NCI-H748 treated with DMSO at 0.1 percent for 48 hours (cell line): Measurements from ENCODE around the gene PANK4.

Experiments used
- DNase-seq: peaks from one replicate; lab custom pipeline; 2025; lab: John Stamatoyannopoulos, UW

The PANK4 gene

GRCh38 chr1:2476061-2476999 lies 50.1 kb downstream of the PANK4 start, which contains the start of gene PLCH2:
Gene PLCH2 (plus strand): TSS chr1:2476289. CDS start chr1:2476589, 300 bp downstream.
- DNase-seq = no peak

DNA sequence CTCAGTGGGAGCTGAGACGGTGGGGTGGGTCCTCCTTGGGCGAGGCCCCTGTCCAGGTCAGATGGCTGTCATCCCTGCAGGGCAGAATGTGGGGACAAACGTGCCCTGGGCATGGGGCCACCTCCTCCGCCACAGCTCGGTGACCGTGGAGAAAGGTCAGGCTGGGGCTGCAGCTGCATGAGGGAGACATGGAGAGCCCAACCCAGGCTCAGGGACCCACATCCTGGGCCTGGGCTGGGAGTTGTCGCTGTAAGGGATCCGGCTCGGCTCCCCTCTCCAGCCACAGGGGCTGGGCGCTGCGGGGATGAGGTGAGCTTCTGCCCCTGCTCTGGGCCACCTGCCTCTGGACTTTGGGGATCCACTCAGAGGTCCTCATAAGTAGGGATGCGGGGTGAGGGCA lies 50.8 kb downstream of the PANK4 start:
- DNase-seq = no peak

GRCh38 chr1:2474933-2475371 lies 51.4 kb downstream of the PANK4 start:
- DNase-seq = no peak

DNA sequence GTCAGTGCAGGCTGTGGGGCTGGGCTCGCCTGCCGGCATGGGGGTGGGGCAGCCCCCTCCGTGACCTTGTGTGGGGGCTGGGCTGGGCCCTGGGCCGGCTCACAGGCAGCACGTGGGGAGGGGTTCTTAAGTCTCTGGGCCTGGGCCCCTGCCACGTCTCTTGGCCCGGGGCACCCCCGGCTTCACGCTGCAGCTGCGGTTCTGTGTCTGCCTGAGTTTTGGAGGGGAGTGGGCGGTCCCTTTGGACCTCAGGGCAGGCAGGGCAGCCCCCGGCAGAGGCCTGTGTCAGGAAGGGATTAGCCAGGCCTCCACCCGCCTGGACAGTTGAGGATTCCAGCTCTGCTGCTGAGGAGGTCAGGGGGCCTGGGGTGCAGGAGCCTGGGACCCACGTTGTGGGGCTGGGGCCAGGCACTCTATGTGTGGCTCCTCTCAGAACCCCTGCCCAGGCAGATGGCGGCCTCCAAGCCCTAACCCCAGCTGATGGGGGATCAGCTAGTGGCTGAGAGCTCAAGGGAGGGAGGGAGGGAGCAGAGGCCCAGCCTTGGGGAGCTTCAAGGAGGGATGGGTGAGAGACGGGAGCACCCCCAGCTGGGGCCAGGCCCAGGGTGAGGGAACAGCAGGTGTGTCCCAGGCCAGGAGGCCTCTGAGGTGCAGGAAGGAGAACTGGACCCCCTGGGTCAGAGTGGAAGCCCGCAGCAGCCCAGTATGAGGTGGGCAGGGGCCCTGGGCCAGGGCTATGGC lies 52.1 kb downstream of the PANK4 start:
- DNase-seq = no peak

DNA sequence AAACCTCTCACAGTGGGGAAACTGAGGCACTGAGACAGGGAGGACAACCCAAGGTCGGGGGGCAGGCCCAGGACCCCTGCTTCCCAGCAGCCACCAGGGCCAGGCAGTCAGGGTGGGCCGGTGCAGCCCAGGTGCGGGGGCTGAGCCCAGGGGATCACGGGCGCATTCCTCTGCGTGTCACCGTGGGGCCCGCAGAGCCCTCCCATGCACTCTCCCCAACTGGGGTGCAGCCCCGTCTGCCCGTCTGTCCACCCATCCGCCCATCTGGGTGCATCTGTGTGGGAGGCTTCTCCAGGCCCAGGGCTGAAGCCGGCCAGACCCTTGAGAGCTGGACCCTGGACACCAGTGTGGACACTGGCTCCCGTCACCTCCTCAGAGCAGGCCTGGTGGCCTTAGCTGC lies 53.2 kb downstream of the PANK4 start:
- no peak for DNase-seq

DNA sequence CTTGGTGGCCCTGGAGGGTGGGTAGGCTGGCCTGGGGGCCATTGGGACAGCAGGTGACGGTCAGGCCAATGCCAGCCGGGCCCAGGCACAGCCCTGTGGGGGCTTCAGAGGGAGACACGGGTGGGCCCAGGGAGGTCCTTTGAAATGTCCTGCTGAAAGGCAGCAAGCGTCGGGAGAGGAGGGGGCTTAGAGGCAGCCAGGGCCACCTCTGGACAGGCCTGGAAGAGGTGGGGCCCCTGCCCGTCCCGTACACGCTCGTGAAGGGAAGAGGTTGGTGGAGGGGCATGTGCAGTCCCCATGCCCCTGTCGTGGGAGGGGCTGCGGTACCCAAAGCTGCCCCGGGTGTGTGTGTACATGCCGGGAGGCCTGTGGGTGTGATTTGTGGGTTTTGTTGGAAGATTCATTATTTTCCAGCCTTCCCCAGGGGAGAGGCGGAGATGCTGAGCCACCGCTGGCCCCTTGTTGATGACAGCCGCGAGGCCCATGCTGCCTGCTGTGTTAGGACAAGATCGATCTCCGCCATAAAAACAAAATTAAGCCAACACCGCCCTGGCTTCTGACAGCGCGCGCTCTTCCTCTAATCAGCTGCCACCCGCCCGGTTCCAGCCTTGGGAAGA lies 53.7 kb downstream of the PANK4 start:
- DNase-seq = no peak

- DNase-seq = no peak
Measured at GRCh38 chr1:2472109-2472508, 54.3 kb downstream of the PANK4 start.

- DNase-seq = no peak
Measured at GRCh38 chr1:2471587-2472001, 54.8 kb downstream of the PANK4 start.

- no peak for DNase-seq
Measured at GRCh38 chr1:2471159-2471471, 55.3 kb downstream of the PANK4 start.

GRCh38 chr1:2470290-2471158 lies 55.9 kb downstream of the PANK4 start:
- no peak for DNase-seq

DNA sequence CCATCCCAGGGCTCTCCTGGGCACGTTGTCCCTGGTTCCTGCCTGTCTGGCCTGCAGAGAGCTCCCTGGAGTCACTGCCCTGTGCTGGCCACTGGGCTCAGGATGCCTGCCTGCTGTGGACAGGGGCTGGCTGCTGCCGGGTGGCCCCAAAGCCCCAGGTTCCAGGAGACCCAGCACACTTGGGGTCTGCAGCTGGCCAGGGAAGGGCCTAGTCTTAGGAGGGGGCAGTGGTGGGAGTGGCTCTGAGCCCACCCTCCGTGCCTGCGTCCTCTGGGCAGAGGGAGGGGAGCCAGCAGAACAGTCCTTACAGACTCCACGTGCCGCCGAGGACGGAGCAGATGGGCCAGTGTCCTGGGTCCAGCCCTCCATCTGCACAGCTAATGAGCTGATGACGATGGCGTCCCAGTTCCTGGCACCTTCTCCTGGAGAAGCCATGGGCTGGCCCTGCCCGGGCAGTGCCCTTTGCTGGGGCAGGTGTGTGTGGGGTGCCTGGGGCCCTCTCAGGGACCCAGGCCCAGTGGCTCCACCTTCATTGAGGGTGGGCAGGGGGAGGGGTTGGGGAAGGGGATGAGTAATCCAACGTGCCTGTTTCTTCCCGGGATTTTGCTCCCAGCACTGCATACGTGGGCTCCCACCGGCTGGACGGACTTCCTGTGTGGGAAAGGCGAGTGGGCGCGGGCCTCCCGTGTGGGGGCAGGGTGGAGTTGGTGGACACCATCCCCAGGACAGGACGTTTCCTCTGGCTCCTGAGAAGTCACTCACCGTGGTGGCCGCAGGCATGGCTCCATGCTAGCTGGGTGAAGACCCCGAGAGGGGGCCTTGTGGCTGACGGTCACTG lies 57.1 kb downstream of the PANK4 start:
- no peak for DNase-seq

- DNase-seq = no peak
Measured at GRCh38 chr1:2468540-2468939, 57.9 kb downstream of the PANK4 start.

DNA sequence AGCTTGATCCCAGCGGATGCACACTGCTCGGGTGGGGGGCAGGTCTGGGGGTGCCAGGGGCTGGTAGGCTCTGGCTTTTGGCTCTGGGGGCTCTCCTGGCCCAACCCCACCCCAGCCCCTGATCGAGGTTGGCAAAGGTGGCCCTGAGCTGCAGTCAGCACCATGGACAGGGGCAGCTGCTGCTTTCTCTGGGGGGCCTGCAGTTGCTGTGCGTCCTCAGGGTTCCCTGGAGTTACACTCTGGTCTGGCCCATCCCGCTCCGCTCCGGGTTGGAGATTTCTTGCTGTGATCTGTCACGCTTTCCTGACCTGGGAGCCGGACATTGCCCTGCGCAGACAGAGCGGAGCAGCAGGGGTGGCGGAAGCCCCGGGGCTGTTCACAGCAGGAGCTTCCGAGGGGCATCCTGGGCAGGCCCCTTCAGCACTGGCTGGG lies 58.3 kb downstream of the PANK4 start:
- DNase-seq = no peak

DNA sequence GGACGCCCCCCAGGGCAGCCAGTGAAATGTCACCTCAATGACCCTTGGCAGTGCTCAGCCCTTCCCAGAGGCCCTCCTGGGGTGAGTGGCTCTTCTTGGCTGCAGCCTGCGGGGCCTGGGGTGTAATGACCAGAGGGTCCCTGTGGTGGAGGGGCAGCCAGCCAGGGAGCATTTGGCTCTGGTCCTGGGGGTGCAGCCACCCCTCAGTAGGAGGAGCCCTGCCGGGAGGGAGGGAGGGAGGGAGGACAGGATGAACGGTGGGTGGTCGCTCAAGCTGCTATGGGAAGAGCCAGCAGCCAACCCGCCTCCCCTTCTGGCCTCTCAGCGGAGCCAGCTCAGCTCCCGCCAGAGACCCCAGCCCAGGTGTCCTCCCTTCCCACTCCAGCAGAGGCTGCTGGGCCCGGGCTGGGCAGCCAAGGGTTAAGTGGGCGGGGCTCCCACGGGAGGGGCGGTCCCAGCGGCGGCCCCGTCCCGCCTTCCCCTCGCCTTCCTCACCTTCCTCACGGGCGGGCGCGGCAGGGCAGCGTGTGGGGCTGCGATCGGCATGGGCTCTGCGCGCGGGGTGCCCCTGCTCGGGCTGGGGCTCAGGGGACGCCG lies 59.3 kb downstream of the PANK4 start:
- no peak for DNase-seq

DNA sequence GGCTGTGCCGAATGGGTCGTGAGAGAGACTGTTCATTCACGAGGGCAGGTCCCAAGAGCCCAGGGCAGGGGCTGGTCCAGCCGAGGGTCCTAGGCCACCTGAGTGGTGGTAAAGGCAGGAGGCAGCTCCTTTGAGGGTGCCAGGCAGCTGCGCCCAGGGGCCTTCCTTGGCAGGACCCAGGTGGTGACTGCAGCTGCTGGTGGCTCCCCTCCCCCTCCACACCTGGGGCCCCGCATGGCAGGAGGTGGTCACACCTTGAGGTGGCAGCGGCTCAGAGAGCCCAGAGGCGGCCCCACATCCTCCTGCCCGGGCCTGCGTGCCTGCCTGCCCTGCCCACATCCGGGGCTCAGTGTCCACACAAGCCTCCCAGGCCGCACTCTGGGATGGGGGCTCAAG lies 60.1 kb downstream of the PANK4 start:
- no peak for DNase-seq

DNA sequence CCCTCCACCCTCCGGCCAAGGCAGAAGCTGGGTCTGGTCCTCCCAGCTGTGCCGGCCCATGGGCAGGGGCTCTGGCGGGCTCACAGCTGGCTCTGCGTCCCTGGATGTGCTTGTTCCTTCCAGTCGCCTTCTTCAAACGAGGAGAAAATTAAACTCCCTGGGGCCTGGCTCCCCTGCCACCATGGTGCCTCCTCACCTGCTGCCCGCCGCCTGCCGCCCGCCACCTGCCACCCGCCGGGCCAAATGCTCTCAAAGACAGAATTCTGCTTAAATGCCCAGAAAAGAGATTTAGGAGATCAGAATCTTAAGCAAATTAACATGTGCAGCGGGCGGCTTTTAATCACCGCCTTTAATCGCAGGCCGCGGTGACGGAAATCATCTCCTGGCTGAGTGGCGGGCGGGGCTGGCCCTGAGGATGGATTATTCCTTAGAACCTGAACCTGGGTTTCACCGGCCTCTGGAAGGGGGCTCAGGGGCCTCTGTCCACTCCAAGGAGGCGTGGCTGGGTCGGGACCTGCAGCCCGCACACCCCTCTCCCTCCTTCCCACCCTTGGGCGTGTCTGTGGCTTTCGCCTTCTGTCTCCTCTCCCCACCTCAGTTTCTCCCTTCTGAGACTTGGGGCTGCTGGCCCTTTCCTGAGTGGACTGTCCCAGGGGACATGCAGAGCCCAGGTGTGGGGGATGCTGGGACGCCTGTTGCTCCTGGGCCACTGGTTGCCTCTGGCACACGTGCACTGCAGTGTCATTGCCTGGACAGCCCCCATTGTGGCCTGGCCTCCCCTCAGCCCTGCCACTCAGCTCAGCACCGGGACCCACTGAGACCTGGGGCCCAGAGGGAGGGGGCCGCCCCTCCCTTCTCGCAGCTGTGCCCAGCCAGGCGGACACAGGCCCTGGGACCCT lies 60.8 kb downstream of the PANK4 start:
- no peak for DNase-seq

GRCh38 chr1:2463396-2463795 lies 63.0 kb downstream of the PANK4 start:
- DNase-seq = no peak

GRCh38 chr1:2462819-2463218 lies 63.6 kb downstream of the PANK4 start:
- DNase-seq = no peak

DNA sequence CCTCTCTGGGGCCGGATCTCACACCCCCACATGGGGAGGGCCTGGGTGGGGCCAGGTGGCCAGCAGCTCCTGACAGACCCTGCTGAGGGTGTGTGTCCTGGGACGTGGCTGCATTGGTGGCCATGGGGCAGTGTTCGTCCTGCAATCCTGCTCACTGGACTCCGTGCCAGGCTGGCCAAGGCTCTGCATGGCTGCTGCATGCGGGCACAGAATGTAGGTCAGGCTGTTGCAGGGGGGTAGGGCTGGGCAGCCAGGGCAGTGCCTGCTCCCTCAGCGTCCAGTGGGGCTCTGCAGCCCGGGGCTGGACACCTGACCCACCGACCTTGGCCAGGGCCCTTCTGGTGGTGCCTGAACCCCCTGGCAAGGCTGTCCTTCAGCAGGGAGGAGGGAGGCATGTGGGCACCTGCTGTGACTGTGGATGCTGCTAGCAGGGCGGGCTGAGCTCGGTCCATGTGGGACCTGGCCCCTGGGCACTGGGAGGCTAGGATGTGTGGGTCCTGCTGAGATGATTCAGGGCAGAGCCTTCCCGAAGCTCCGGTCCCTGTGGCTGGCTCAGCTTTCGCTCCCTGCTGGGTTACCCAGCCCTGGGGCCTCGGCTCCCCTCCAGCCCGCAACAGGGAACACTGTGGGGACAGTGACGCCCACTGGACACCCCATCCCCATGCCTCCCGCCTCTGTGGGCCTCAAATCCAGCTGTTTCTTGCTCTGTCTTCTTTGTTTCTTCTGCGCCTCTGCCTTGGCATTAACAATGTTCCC lies 65.2 kb downstream of the PANK4 start:
- DNase-seq = no peak
